CD14-positive monocyte (primary cell): Measurements from ENCODE around the gene TRPM5. TPM values are rescaled to one million over a fixed set of nuclear protein-coding genes. Genes with fewer than 3 reads are reported as not detected.

Source experiments
- DNase-seq, 3 donors: peaks; one replicate each; pipeline ENCODE4 v3.0.0-alpha.2; 2011 to 2022
- H2AFZ ChIP-seq: 2 replicates; pipeline ENCODE4 v1.6.0; 2012; ENCODE audit warnings: mild to moderate bottlenecking, low read depth, low read length, inconsistent platforms; ENCODE audit not compliant: insufficient read depth, poor library complexity, severe bottlenecking
- H3K27ac ChIP-seq, 2 donors: 1 replicate in 1 of 2; 2 replicates in 1 of 2; pipeline ENCODE4 v1.5.1; 2012 to 2013; ENCODE audit warnings: low read length in 2 of 2, control low read depth in 1 of 2, inconsistent platforms in 1 of 2, low read depth in 1 of 2, mild to moderate bottlenecking in 1 of 2
- H3K27me3 ChIP-seq, 2 donors: one replicate each; pipeline versions ENCODE4 v1.6.0 to v1.6.1; 2011 to 2013; ENCODE audit warnings: low read length in 2 of 2; ENCODE audit not compliant: control insufficient read depth in 2 of 2, insufficient read depth in 2 of 2
- H3K36me3 ChIP-seq, 2 donors: replicated peaks in 1 of 2; 1 replicate in 1 of 2; 2 replicates in 1 of 2; pipeline versions ENCODE4 v1.5.1 to v1.6.1; 2012 to 2013; ENCODE audit warnings: low read length in 2 of 2, control low read depth in 1 of 2, inconsistent platforms in 1 of 2, mild to moderate bottlenecking in 1 of 2; ENCODE audit not compliant: insufficient read depth in 2 of 2, control insufficient read depth in 1 of 2
- H3K4me1 ChIP-seq, 2 donors: 1 replicate in 1 of 2; 2 replicates in 1 of 2; pipeline versions ENCODE4 v1.5.1 to v1.6.1; 2012 to 2013; ENCODE audit warnings: low read length in 2 of 2, control low read depth in 1 of 2, inconsistent platforms in 1 of 2, mild to moderate bottlenecking in 1 of 2, moderate library complexity in 1 of 2; ENCODE audit not compliant: insufficient read depth in 2 of 2, control insufficient read depth in 1 of 2
- H3K4me2 ChIP-seq: replicated peaks from 2 replicates; pipeline ENCODE3; 2012; ENCODE audit warnings: low read length, moderate library complexity, mild to moderate bottlenecking; ENCODE audit not compliant: poor library complexity, severe bottlenecking; ENCODE audit errors: extremely low read depth
- H3K4me3 ChIP-seq, 3 experiments: fragments of 200-600 bp in 1 of 3; sonication (generic) in 1 of 3; replicated peaks in 1 of 3; 1 replicate in 2 of 3; 2 replicates in 1 of 3; pipeline ENCODE4 v1.5.1; 2011 to 2013; ENCODE audit warnings: low read length in 3 of 3, mild to moderate bottlenecking in 3 of 3, control low read depth in 2 of 3, low read depth in 2 of 3, inconsistent platforms in 1 of 3, moderate library complexity in 1 of 3
- H3K79me2 ChIP-seq: 2 replicates; pipeline ENCODE4 v1.6.0; 2012; ENCODE audit warnings: mild to moderate bottlenecking, control low read depth, inconsistent platforms, low read length, moderate library complexity; ENCODE audit not compliant: insufficient read depth
- H3K9ac ChIP-seq: 2 replicates; pipeline ENCODE4 v1.6.0; 2017; ENCODE audit warnings: low read length, mild to moderate bottlenecking; ENCODE audit not compliant: insufficient read depth, poor library complexity, severe bottlenecking
- H3K9me3 ChIP-seq, 2 donors: replicated peaks in 1 of 2; 1 replicate in 1 of 2; 2 replicates in 1 of 2; pipeline versions ENCODE4 v1.5.1 to v1.6.1; 2012 to 2013; ENCODE audit warnings: low read length in 2 of 2, control low read depth in 1 of 2; ENCODE audit not compliant: control insufficient read depth in 1 of 2, insufficient read depth in 1 of 2
- H4K20me1 ChIP-seq: 2 replicates; pipeline ENCODE4 v1.6.0; 2012; ENCODE audit warnings: mild to moderate bottlenecking, low read length, control low read depth, moderate library complexity; ENCODE audit not compliant: insufficient read depth
- H3K27ac Mint-ChIP-seq, 7 donors: one replicate each; pipeline ENCODE4 v1.8.0; 2020; ENCODE audit warnings: mild to moderate bottlenecking in 7 of 7, mixed read lengths in 7 of 7, moderate library complexity in 6 of 7, inconsistent platforms in 2 of 7
- H3K27me3 Mint-ChIP-seq, 3 donors: one replicate each; pipeline ENCODE4 v1.8.0; 2021 to 2022; ENCODE audit warnings: low read depth in 3 of 3, mild to moderate bottlenecking in 3 of 3, mixed read lengths in 3 of 3, moderate library complexity in 3 of 3, inconsistent platforms in 1 of 3
- H3K36me3 Mint-ChIP-seq, 2 donors: one replicate each; pipeline ENCODE4 v1.8.0; 2020; ENCODE audit warnings: mixed read lengths in 2 of 2, inconsistent platforms in 1 of 2, mild to moderate bottlenecking in 1 of 2
- H3K4me1 Mint-ChIP-seq: one replicate; pipeline ENCODE4 v1.8.0; 2020; ENCODE audit warnings: mild to moderate bottlenecking, mixed read lengths
- H3K4me3 Mint-ChIP-seq, 2 donors: one replicate each; pipeline ENCODE4 v1.8.0; 2020; ENCODE audit warnings: mild to moderate bottlenecking in 2 of 2, mixed read lengths in 2 of 2, moderate library complexity in 1 of 2
- H3K9me3 Mint-ChIP-seq, 7 donors: one replicate each; pipeline ENCODE4 v1.8.0; 2020 to 2022; ENCODE audit warnings: mixed read lengths in 7 of 7, mild to moderate bottlenecking in 6 of 7, moderate library complexity in 6 of 7, inconsistent platforms in 2 of 7
- CTCF ChIP-seq: fragments of 200-600 bp; IDR thresholded peaks from one replicate; pipeline ENCODE4 v1.8.0; 2022; ENCODE audit warnings: antibody characterized with exemption, mild to moderate bottlenecking
- WGBS: methylation state at CpG from one replicate; pipeline ENCODE4 v1.1.5; 2013; ENCODE audit warnings: missing lambda C conversion rate; ENCODE audit not compliant: insufficient coverage; 5-methylcytosine and 5-hydroxymethylcytosine counted together
- intact Hi-C, 2 donors: fragments of 100-400 bp; cut with micrococcal nuclease; formaldehyde crosslinking; loops; one replicate each; pipeline versions ENCODE4 v1.15.0 to v1.15.1; 2023
- polyA plus RNA-seq, 3 donors: library from polyadenylated mRNA; depleted of rRNA in 1 of 3; unstranded in 2 of 3; stranded (reverse) in 1 of 3; fragments of 300-500 nt in 2 of 3; fragments of >200 nt in 1 of 3; fragmentation: Illumina TruSeq in 2 of 3; gene quantifications; 1 replicate in 2 of 3; 2 replicates in 1 of 3; pipeline ENCODE4 v1.2.3, GENCODE V29; 2012 to 2021

The TRPM5 gene
- polyA plus RNA-seq, 3 donors = 0.03 TPM; not detected in 2

GRCh38 chr11:2421996-2422395 lies 22.3 kb downstream of the TRPM5 start:
- Mint-ChIP-seq H3K4me3 (no peak overlapping the region), H3K4me1 (peaks cover 2% of the 10 kb centered on the region), H3K27me3 (peaks cover 2 to 23% (median 7%) of the 10 kb centered on the region in 3 donors), H3K9me3 (peaks cover 0 to 3% (median 0%) of the 10 kb centered on the region in 7 donors), H3K36me3 (no peaks in the 10 kb centered on the region), H3K27ac (no peak overlapping the region)
- Histone ChIP-seq H3K9me3 (no peaks in the 10 kb centered on the region), H3K27ac (no peak overlapping the region), H3K4me3 (no peak overlapping the region), H3K4me1 (peaks cover 4 to 6% of the 10 kb centered on the region in 2 donors), H3K4me2 (no peak overlapping the region), H3K79me2 (no peaks in the 10 kb centered on the region), H4K20me1 (no peaks in the 10 kb centered on the region), H3K9ac (no peak overlapping the region), H3K36me3 (no peaks in the 10 kb centered on the region), H2AFZ (no peak overlapping the region), H3K27me3 (no peaks in the 10 kb centered on the region)
- TF ChIP-seq CTCF = no peak
- DNase-seq = no peak
- 87% methylated on average over 15 of the region's 17 CpGs for WGBS
- intact Hi-C loops = loop anchor here in 1 of 2 donors (2.0 kb wide), 1 partner anchor 225 kb away; no protein-coding TSS in a partner anchor

- Histone ChIP-seq H3K27me3 (no peaks in the 10 kb centered on the region), H3K9me3 (no peaks in the 10 kb centered on the region), H3K79me2 (no peaks in the 10 kb centered on the region), H2AFZ (no peak overlapping the region), H3K9ac (no peak overlapping the region), H3K4me2 (no peak overlapping the region), H3K4me1 (peaks cover 4 to 6% of the 10 kb centered on the region in 2 donors), H3K27ac (no peak overlapping the region), H3K36me3 (no peaks in the 10 kb centered on the region), H4K20me1 (no peaks in the 10 kb centered on the region), H3K4me3 (no peak overlapping the region)
- DNase-seq = no peak
- H3K27ac Mint-ChIP-seq = no peak overlapping the region
- WGBS = 84% methylated on average over 18 of the region's 19 CpGs
- peaks cover 2 to 23% (median 7%) of the 10 kb centered on the region in 3 donors for H3K27me3 Mint-ChIP-seq
- H3K4me3 Mint-ChIP-seq = no peak overlapping the region
- H3K9me3 Mint-ChIP-seq = peaks cover 0 to 3% (median 0%) of the 10 kb centered on the region in 7 donors
- intact Hi-C loops = loop anchor here in 1 of 2 donors (2.0 kb wide), 1 partner anchor 225 kb away; no protein-coding TSS in a partner anchor
- no peak for TF ChIP-seq CTCF
- H3K4me1 Mint-ChIP-seq = peaks cover 2% of the 10 kb centered on the region
- no peaks in the 10 kb centered on the region for H3K36me3 Mint-ChIP-seq
Observed at GRCh38 chr11:2421226-2421994, 22.9 kb downstream of the TRPM5 start.
